ENCODE data around the gene USF2.
A peak's percentile ranks its signal among the peaks of the same experiment; 100 is the strongest.

Gene USF2

GRCh38 chr19:35246466-35247092, 22.2 kb upstream of the USF2 start:
- DNase-seq (ENCODE audit: extremely low spot score) = no peak
- ChIA-PET POLR2A (no interaction called here), CTCF (no interaction called here)
- no peak for TF ChIP-seq CTCF (IDR thresholded peaks at IDR 0.05; ENCODE audit: control extremely low read depth, extremely low read depth, low read depth, missing control alignments)

- CTCF ChIA-PET = interaction anchor here (1.5 kb wide), 1 partner anchor 247 kb away, joined by 3 read pairs; no protein-coding TSS in a partner anchor
- POLR2A ChIA-PET = no interaction called here
- TF ChIP-seq CTCF (IDR thresholded peaks at IDR 0.05; ENCODE audit: control extremely low read depth, extremely low read depth, low read depth, missing control alignments) = peak; percentile 52
- peak; percentile 82 for DNase-seq (ENCODE audit: extremely low spot score)
Observed at GRCh38 chr19:35247526-35248309, 21.0 kb upstream of the USF2 start.

GRCh38 chr19:35248310-35249145, 20.2 kb upstream of the USF2 start, which contains the start of gene LSR:
LSR (plus strand) TSS chr19:35249002; CDS start chr19:35249023, 21 bp downstream.
- no peak for TF ChIP-seq CTCF (IDR thresholded peaks at IDR 0.05; ENCODE audit: control extremely low read depth, extremely low read depth, low read depth, missing control alignments)
- ChIA-PET CTCF (interaction anchor here (1.5 kb wide), 1 partner anchor 247 kb away, joined by 3 read pairs; no protein-coding TSS in a partner anchor), POLR2A (no interaction called here)
- DNase-seq (ENCODE audit: extremely low spot score) = peak; percentile 97

- CTCF ChIA-PET = no interaction called here
- POLR2A ChIA-PET = no interaction called here
- DNase-seq (ENCODE audit: extremely low spot score) = peak; percentile 56
- no peak for TF ChIP-seq CTCF (IDR thresholded peaks at IDR 0.05; ENCODE audit: control extremely low read depth, extremely low read depth, low read depth, missing control alignments)
Observed at GRCh38 chr19:35249146-35249847, 19.5 kb upstream of the USF2 start.

GRCh38 chr19:35249848-35250711, 18.7 kb upstream of the USF2 start:
- DNase-seq (ENCODE audit: extremely low spot score) = peak; percentile 8
- CTCF ChIA-PET = interaction anchor here (1.2 to 1.5 kb wide), 4 partner anchors 8 to 109 kb away, joined by 3 to 6 read pairs (median 4); partner anchors contain the start of gene USF2
- TF ChIP-seq CTCF (IDR thresholded peaks at IDR 0.05; ENCODE audit: control extremely low read depth, extremely low read depth, low read depth, missing control alignments) = no peak
- POLR2A ChIA-PET = interaction anchor here (0.6 kb wide), 1 partner anchor 113 kb away, joined by 3 read pairs; no protein-coding TSS in a partner anchor
